Esophagus mucosa (tissue), 1 donor: Measurements from ENCODE around the gene LMF2. TPM values are rescaled to one million over a fixed set of nuclear protein-coding genes. Genes with fewer than 3 reads are reported as not detected.
A peak's percentile ranks its signal among the peaks of the same experiment; 100 is the strongest.

Experiments used
- ATAC-seq: fragments of 200-7000 bp; cut with Tn5 transposase; one replicate; pipeline ENCODE4 v1.9.1; 2020
- total RNA-seq: library from RNA; stranded (reverse); gene quantifications from one replicate; pipeline ENCODE4 v1.2.4, GENCODE V29; 2023
- donor health status: DM: yes; HTN: yes; CAD: no.

Gene LMF2
- total RNA-seq, 1 donor from 2014 or later, result 43.7 TPM

DNA sequence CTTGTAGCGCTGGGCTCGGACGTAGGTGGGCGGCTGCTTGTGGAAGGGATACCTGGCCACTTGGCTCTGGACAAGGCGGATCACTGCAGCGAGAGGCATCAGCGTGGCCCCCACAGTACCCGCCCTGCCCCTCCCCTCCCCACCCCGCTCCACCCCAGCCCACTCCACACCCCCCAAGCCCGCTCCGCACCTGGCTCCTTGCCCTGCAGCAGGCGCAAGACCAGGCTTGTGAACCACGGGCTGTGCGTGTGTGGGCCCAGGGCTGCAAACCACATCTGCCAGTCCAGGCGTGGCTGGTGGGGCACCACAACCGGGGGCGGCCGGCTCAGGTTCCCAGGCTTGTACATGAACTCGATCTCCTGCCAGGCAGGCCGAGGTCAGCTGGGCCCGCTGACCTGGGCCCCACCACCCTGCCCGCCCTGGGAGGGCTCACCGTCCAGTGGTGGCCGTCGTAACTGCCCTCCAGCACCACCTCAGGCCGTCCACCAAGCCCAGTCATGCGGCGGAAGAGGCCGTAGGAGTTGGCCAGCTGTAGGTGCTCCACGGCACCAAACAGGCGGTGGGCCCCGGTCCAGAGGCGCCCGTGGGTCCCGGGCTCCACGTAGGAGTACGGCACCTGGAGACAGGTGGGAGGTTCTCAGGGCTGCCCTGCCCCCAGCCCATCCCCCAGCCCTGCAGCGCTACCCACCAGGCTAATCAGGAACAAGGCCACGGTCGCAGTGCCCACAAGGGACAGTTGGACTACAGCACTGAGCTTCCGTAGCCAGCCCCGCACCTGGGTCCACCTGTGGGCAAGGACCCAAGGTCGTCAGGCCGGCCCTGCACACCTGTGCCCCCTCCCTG is 2.9 kb downstream of the LMF2 start:
- ATAC-seq, result peak; percentile 24

DNA sequence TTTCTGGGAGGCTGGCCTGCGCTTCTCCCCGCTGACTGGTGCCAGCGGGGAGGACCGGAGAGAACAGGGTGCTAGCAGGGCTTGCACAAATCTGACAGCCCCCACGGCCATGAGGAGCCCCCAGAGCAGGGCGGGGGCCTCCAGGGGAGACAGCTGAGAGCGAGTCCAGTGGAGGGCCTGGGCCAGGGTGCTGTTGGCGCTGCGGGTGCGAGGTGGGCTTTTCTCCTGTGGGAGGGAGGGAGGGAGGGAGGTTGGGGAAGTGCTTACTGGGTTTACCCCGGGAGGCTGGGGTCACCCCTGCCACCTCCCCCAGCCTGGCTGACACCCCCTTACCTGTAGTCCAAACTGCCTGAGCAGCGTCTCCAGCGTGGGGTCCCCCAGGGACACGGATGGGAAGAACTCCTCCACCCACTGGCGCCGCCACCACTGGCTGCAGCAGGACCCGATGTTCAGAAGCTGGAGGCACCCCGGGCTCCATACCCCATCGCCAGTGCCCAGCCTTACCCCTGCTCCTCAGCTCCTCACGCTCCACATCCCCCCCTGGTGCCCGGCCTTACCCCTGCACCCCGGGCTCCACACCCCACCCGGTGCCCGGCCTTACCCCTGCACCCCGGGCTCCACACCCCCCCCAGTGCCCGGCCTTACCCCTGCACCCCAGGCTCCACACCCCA is 3.9 kb downstream of the LMF2 start:
- no peak for ATAC-seq

DNA sequence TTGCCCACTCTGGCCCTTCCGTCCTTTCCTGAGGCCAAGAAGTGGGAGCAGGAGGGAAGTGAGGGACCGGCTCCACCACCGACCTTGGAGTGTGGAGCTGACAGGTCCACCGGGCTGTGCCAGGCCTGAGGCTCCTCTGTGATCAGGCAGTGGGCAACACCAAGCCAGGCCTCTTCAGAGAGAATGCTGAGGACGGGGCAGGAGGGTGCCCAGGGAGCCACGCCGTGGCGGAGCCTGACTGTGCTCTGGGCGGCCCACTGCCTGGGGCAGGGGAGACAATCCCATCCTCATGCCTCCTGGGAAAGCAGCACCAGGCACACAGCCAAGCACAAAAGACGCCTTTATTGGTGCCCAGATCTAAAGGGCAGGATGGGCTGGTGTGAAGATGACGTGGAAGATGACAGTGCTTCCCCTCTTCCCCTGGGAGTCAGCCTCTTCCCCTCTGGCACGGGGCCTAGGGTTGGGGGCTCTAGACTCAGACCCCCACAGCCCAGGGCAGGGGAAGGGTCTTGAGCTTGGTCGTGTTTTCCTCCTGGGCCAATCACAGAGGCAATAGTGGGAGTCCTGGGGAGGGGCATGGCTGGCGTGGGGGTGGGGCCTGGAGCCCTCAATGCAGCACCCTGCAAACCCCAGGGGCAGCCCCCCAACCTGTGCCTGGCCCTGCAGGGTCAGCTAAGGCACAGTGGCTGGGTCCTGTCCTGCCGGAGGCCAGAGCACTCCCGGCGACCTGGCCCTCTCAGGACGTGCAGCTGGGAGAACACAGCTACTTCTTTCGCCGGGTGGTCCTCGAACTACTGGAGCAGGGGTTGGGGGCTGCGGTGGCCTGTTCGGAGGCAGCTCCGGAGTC is 4.7 kb downstream of the LMF2 start:
- no peak for ATAC-seq

DNA sequence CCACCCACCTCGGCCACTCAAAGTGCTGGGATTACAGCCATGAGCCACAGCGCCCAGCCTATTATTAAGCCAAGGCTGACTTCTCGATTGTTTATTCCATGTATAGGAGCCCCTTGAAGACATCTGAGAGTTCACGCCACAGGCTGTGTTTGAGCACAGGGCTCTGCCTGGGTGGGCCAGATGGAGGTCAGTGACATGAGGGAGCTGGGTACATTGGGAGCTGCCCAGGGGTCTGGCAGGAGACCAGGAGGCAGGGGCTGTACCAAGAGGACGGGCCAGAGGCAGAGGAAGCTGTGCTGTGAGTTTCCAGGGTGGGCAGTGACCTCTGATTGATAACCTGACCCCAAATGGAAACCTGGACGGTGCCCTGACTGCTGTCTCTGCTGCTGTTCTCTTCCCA is 5.4 kb downstream of the LMF2 start:
- no peak for ATAC-seq

DNA sequence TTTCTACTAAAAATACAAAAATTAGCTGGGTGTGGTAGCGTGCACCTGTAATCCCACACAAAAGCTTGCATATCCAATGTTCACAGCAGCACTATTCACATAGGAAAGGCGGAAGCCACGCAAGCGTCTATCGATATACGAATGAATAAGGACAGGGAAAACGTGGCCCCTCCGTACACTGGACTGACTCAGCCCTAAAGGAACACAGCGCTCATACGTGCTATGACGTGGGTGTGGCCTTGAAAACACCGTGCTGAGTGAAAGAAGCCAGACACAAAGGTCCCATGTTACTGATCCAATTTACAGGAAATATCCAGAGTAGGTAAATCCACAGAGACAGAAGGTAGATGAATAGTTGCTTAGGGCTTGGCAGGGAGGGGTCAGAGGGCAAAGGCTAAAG is 7.0 kb downstream of the LMF2 start:
- ATAC-seq, result no peak

DNA sequence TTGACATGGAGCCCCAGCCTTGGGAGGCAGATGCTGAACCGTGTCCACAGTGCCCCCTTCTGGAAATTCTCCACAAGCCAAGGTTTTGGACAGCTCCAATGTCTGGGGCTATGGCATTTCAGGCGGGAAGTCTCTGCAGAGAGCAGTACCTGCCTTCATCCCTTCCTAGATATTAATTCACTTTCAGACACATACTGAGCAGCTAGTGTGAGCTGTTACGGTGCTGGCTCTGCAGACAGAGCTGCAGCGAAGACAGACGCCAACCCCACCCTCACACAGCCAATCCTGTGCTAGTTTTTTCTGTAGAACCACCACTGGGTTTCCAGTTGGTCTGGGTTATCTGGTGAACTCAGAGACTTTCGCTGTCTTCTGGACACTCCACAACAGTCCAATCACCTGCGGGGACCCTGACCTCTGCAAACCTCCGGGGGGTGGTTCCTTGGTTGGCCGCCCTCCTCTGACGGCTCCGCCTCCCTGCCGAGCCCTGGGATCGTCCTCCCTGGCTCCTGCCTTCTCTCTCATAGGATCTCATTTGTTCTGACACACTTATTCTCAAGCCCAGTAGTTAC is 9.1 kb downstream of the LMF2 start:
- ATAC-seq, result peak; percentile 73

DNA sequence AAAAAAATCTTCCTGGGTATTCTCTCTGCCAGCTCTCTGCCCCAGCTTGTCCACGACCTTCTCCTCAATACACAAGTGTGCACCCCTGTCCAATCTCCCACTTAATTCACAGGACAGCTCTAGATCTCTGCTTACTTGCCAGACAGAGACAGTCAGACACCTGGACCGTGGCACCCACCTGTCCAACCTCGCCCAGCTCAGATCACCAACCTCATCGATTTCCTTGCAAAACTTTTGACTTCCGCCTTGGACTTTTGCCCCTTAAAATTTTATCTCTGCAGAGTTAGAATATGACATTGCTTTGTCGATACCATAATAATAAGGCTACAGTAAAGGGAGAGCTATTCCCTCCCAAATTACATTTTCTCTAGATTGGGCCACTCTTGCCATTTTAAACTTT is 10.4 kb downstream of the LMF2 start:
- ATAC-seq, result no peak

DNA sequence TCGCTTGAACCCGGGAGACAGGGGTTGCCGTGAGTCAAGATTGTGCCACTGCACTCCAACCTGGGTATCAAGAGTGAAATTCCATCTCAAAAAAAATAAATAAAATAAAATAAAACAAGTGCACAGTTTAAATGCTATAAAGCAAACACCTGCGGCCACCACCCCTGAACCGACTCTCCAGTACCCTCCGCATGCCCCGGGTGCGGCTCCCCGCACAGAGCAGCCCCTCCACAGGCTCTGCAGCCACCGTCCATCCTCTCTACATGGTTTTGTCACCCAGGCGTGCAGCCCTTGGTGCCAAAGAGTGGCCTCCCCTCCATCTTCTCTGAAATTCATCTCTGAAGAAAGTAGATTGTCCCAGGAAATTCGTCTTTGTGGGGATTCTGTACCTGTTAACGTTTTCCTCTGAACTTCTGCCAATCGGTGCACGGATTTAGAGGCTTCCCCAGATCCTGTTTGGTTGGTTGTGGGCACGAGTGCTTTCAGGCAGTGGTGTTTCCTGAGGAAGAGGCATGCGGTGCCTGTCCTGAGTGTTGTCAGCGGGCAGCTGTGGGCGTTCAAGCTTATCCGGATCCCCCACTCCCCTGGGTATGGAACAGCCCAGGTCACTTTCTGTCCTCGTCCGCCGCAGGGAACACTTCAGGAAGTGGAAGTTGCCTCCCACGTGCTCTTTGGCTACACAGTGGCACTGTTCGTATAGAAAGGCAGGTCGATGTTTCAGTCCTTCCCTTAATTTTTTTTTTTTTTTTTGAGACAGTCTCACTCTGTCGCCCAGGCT is 16.8 kb downstream of the LMF2 start:
- ATAC-seq, result peak; percentile 5

DNA sequence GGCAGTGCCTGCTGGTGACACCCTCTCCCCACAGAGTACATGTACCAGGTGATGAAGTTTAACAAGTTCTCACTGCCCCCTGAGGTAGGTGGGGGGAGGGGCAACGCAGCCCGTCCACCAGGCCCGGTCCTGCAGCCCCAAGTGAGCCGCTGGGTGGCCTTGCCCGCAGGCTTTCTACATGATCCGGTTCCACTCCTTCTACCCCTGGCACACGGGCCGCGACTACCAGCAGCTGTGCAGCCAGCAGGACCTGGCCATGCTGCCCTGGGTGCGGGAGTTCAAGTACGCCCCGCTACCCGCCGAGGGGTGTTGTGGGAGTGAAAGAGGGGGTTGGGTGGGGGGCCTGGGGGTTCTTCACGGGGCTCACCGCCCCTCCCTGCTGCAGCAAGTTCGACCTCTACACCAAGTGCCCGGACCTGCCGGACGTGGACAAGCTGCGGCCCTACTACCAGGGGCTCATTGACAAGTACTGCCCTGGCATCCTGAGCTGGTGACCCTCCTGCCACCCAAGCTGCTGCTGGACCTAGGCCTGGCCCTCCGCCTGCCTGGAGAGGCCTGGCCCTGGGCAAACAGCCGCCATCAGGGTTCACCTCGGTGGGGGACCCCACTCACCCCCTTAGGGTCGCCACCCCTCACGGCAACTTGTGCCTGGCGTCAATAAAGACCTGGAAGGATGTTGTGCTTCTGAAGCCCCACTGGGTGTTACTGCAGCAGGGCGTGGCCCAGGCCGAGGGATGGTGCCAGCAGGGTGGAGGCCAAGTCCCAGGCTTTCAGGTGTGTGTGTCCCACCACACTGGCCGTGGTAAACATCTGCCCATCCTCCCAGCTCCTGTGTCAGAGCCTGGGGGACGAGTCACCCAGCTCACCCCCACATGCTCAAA is 17.9 kb downstream of the LMF2 start:
- ATAC-seq, result peak; percentile 5

DNA sequence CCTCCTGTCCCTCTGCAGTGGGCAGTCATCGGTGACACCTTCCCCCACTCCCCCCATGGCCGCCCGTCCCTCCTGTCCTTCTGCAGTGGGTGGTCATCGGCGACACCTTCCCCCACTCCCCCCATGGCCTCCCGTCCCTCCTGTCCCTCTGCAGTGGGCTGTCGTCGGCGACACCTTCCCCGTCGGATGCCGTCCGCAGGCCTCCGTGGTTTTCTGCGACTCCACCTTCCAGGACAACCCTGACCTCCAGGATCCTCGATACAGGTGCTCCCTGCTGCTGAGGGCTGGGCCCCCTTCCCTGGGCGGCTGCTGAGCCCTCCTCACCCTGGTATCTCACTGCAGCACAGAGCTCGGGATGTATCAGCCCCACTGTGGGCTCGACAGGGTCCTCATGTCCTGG is 18.6 kb downstream of the LMF2 start:
- ATAC-seq, result no peak

DNA sequence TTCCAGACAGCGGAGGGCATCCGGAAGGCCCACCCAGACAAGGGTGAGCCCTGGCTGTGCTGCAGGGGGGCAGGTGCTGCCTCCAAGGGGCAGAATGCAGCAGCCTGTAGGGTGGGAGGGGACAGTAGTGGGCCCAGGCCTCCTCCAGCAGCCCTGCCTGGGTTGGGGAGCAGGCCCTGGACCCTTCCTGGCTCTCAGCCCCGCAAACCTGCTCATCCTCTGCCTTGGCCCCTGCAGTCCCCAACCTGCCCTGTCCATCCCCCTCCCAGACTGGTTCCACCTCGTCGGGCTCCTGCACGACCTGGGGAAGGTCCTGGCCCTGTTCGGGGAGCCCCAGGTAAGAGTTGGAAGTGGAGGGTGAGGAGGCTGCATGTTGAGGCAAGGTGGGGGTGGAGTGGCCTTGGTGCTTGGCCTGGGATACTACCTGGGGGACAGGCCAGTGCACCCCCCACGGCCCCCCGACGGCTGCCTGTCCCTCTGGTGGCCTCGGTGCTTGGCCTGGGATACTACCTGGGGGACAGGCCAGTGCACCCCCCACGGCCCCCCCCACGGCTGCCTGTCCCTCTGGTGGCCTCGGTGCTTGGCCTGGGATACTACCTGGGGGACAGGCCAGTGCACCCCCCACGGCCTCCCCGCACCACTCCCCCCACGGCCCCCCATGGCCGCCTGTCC is 19.4 kb downstream of the LMF2 start:
- no peak for ATAC-seq

DNA sequence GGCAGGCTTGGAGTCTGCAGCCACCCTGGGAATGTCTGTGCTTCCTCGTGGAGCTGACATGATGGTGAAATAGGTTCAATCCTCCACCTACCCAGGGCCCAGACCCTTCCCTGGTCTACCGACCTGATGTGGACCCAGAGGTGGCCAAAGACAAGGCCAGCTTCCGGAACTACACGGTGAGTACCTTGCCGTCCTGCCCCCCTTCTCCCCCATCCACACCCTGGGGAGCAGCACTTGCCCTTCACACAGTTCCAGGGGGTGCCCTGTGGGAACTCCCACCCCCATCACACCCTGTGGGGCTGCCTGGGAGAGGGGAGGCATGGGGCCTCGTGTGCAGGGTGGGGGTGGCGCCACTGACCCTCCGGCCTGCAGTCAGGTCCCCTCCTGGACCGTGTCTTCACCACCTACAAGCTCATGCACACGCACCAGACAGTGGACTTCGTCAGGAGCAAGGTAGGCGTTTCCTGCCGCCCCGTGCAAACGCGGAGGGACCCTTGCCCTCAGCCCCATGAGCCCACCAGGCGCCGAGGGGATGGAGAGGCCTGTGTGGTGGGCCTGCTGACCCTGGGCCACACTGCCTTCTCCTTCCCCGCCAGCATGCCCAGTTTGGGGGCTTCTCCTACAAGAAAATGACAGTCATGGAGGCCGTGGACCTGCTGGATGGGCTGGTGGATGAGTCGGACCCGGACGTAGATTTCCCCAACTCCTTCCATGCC is 20.1 kb downstream of the LMF2 start:
- ATAC-seq, result no peak

DNA sequence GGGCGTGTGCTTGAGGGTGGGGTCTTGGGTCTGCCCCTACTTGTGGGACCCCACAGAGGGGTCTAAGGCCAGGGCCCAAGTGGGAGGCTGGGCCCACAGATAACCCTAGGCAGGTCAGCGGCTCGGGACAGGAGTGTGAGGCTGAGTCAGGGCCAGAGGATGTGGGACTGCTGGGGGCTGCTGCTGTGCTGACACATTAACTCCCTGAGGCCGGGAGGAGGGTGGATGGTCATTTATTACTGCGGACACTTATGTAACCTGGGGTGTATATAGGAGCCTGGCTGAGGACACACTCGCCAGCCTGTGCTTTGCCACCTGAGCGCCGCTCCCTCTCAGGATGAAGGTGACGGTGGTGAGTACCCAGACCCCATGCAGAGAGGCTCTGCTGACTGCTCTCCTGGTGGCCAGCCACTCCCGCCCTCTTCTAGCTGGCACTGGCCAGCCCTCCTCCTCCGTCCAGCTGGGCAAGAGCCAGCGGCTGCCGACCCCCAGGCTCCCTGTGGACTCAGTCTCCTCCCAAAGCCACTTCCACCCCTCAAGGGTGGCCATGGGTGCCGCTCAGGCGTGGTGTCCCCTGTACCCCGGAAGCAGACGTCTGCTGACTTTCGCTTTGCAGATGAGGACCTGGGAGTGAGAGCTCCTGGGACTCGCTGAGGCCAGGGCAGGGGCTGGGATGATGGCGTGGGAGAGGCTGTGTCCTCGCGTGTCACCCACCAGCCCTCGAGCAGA is 20.8 kb downstream of the LMF2 start, which contains the start of gene MIOX:
Gene MIOX, plus strand, starts transcription at position 299 of the 729 bp plus-strand sequence. Its CDS starts 39 bp downstream, at position 338.
- peak; percentile 5 for ATAC-seq

DNA sequence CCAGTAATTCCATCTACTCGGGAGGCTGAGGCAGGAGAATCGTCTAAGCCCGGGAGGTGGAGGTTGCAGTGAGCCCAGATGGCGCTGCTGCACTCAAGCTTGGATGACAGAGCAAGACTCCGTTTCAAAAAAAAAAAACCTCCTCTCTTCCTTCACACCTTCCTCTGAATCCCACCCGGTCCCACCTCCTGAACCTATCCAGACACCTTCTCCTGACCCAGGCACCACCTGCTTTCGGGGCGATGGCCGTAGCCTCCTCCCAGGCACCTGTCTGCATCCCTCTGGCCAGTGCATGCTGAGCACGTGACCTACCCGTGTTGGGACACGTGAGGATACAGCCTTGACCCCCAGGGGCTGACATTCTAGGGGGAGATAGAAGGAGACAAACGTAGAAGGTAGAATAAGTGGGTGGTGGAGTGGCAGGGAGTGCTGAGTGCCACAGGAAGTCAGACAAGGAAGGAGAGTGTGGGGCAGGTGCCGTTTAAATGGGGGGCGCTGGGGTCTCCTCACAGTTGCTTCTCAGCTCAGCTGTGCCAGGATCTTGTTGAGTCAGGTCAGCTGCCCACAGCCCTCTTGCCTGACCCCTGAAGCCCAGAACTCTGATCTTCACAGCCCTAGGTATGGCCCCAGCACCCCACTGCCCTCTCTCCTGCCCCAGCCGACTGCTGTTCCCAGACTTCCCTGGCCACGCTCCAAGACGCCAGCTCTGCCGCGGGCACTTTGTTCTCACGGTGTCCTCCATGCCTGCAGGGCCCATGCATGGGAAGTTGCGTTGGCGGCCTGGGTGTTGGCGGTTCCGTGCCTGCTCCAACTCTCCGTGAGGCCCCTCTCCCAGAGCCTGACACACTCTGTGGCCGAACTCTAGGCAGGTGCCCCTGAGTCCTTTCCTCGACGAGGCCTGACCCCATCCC is 22.0 kb downstream of the LMF2 start:
- ATAC-seq, result peak; percentile 6

DNA sequence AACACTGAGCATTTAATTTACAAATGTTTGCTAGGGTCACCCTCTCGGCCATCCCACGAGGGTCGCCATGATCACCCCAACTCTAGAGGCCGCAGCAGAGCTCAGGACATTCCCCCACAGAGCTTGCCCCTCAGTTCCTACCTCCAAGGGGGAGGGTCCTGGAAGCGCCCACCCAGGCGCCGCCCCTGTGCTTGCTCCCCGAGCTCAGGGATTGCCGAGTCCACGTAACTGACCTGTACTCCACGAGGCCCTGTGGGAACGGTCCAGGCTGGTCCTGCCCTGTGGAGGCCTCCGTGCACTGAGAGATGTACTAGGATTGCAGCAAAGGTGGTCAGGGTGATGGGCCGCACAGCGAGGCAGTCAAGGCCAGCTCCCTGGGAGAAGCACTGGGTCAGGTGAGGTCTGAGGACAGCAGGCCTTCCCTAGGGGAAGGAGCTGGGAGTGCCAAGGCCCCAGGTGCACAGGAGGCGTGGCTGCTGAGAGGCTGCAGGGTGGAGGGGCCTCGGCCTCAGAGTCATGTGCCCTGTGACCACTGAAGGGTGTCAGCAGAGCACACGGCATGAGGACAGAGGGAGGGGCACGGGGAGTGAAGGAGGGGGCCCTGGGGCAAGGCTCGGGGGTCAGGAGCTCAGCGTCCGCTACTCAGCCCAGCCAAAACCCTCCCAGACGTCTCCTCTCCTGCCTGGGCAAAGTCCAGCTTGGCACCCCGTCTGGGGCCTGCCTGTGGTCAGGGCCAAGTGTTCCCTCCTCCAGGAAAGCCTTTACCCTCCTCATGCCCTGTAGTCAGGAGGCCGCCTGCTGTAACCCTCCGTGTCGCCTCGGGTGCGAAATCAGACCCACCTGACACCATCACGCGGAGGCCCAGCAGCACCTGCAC is 23.3 kb downstream of the LMF2 start:
- no peak for ATAC-seq

DNA sequence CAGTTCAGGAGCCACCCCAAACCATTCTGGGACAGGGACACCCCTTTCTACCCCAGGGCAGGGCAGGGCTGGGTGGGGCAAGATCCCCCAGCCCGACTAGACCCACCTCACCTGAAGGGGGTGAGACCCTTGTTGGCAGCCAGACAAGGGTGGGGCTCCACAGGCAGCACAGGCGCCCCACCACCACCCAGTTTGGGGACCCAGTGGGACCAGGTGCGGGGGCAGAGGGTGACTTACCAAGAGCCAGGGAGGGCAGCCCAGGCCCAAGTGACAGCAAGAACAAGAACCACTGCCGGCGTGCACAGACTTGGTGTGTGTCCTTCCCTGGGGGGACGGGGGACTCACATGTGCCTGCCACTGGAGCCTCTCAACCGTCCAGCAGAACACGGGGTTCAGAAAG is 23.9 kb downstream of the LMF2 start:
- no peak for ATAC-seq

DNA sequence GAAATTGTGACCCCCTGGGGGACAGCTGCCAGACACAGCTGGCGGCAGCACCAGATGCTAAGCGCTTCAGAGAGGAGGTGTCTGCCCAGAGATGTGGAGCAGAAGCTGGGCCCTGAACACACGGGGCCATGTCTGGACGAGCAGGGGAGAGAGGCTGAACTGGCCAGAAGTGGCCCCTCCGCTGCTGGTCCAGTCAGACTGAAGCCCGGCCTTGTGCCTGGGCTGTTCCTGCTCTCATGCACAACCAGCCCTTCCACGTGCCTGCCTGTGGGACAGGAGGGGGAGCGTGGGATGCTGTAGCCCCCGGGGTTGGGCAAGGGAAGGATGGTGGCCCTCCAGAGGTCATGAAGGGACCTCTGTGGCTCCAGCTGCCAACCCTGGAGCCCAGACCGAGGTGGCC is 24.4 kb downstream of the LMF2 start:
- ATAC-seq, result no peak
